Islet precursor cell (in vitro differentiated cells): ENCODE results near the gene CASQ1.
A peak's percentile ranks its signal among the peaks of the same experiment; 100 is the strongest.

Experiments
- DNase-seq: peaks from one replicate; pipeline ENCODE4 v3.0.0-alpha.2; 2018

Gene CASQ1

DNA sequence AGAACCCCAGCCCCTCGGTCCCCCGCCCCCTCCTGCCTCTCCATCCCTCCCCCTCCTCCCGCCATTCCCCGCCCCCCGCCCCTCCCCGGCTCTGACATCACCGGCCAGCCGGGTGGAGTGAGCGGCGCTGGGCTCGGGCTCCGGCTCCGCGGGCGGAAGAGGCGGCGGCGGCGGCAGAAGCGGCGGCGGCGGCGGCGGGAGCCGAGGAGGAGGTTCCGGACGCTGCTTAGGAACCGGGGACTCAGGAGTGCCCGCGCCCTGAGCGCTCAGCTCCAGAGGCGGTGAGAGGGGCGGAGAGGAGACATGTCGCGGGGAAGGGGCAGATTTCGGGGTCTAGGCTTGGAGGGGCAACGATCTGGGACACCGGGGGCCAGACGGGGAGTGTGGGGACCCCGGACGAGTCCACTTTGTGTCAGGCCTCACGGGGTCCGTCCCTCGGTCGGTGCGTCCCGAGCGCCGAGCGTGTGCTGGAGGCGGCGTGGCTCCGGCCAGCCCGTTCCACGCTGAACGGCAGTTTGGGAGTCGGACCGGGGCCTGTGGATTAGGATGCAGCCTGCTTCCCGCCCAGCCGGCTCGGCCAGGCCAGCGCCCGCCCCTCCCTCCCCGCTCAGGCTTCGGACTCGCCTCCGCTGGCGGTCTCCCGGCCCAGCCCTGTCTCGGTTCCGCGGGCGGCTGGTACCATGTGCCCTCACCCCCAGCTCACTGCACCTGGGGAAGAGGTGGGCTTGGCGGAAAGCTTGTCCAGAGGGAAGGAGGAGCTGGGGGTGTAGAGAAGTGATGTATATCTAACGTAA is 15.1 kb downstream of the CASQ1 start, which contains the start of gene PEA15:
PEA15 (plus strand) TSS at position 143 of the 794 bp plus-strand sequence. CDS start 6,161 bp downstream, outside the sequence.
- peak; percentile 84 for DNase-seq

DNA sequence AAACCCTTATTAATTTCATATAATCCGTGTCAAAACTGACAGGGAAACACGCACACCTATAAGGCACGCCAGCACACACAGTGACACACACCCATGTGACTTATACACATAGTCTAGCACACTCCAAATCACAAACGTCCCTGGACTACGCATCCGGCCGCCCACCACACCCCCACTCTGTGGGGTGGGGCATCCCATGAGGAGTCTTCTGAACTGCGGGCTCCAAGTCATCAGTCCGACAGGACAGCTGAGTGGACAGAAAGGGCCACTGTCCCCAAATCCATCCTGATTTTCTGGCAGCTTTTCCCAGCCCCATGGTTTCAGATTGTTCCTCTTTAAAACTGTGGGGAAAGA is 15.6 kb downstream of the CASQ1 start:
- peak; percentile 84 for DNase-seq

DNA sequence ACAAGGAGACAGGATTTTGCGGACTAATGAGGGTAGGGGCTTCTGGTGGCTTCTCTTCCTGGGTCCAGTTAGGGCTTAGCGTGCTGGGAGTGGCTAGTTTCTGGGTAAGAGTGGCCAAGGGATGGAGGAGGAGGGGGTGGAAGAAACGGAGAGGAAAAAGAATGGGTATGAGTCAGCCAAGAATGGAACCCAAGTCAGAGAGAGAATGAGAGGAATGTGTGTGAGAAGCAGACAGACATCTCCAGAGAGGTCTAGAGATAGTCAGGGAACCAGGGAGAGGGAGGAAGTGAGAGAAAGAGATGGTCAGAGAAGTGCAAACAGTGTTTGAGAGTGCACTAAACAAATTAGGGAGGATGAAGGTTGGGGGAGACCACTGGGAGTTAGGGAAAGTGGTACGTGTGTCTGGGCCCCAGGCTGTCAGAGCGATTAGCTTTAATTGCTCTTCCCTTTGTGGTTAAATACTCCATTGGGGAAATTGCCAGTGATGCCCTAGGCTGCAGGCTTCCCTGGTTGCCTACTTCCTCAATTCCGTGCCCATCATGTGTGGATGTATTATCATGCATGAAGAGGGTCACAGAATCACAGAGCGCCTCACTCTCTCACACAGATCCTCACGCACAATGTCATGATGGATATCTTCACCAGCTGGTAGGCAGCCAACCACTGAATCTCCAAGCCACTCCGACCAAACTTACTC is 16.2 kb downstream of the CASQ1 start:
- DNase-seq, result peak; percentile 94

DNA sequence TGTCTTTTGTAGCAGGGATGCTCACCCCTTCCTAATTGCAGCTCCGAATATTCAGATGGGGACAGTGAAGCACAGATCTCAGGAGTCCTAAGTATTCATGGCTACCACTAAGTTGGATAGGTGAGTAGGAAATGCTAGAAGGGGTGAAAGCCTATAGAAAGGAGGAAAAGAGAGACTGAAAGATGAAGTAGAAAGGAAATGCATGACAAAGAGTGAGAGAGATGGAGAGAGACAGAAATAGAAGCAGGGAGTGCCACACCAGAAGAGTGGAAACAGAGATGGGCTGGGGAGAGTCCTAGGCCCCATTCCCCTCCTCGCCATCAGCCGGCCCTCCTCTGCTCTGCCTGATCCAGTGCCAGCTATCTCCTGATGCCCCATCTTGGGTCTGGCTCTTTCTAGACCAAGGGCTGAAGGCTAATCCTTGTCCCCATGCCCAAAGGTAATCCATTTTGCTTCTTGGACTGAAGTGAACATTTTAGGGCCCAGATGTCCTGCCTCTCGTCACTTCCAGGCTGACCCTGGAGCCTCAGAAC is 16.8 kb downstream of the CASQ1 start:
- no peak for DNase-seq

DNA sequence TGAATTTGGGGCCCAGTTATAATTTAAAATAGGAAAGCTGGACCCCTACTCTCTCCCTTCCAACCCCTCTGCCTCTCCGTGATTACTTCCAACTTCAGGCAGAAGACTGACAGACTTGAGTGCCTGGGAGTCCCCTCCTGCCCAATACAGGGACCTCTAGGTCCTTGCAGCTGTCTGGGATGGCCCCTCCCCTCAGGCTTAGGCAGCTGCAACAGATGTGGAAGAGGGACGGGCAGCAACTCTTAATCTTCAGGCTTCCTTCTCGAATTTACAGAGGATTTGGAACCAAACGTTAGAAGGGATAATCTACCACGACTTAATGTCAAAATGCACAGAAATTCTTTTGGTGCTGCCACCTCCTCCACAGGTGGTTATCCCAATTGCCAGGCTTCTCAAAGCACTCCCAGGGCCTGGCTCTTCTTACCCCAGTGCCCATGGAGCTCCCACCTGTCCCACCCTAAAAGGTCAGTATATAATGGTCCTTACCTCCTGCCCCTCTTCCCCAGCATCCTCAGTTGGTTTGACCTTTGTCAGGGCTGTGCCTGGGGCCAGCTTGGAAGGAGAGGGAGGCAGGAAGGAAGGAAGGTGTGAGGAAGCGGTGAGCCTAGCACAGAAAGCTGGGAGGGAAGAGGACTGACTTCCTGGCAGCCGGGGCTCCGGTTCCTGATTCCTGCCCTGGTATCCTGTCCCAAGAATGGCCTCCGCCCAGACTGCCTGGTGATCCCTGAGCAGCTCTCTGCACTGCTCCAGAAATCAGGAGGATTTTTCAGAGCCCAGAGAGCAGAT is 17.6 kb downstream of the CASQ1 start:
- no peak for DNase-seq

DNA sequence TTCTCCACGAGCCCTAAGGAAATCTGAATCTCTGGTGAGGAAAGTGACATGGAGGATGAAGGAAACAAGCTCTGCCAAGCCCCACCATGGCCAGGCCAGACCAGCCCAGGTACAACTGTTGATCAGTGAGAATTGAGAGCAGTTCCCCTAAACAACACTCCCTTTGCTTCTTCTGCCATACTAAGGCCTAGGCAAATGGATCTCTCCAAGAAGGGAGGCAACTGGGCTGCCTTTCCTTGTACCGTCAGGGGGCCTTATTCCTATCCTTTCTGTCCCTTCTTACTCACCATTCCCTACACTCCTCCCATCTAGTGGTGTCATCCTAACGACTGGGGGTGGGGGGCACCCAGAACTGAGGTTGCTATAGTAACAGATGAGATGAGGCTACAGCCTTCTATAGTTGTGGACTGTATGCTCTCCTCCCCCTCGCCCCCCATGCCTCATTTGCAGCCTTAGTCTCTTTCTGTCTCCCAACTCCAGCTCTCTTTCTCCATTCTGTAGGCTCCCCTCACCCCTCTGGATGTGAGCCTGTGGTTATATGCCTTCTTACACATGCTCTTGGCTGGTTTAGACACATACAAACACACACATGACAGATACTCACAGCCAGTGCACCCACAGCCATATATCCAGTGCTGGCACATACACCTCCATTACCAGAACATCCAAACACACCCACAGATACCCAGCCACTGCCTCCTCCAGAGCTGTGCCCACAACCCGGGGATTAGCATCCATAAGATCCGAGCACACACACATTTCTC is 18.4 kb downstream of the CASQ1 start:
- peak; percentile 34 for DNase-seq

DNA sequence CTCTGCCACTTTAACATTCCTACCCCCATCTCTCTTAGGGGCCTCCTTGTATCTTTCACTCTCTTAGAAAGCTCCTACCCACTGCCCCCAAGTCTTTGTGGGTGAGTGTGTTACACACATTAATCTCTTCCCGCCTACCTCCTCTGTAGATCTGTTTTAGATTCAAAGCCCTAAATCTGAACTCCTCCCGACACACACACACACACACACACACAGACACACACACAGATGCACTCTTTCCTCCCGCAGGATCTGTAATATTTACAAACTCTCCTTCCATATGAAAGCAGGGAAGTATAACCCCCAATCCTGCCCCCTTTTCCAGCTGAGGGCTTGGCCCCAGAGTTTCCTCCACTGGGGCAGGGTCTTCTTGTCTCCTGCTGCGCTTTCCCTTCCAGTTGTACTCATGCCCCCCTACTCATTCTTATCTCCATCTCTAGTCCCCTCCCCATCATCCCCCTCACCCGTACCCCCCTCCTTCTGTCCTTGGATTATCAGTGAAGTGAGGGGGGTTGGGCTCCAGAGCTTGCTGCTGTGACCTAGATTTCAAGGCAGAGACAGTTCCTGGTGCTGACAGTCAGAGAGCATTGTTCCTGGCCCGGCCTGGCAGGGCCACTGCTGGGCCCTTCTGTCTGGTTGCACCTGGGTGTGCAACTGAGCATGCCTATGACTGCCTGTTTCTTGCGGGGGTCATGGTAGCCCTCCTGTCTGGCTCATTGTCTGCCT is 19.1 kb downstream of the CASQ1 start:
- peak; percentile 52 for DNase-seq

DNA sequence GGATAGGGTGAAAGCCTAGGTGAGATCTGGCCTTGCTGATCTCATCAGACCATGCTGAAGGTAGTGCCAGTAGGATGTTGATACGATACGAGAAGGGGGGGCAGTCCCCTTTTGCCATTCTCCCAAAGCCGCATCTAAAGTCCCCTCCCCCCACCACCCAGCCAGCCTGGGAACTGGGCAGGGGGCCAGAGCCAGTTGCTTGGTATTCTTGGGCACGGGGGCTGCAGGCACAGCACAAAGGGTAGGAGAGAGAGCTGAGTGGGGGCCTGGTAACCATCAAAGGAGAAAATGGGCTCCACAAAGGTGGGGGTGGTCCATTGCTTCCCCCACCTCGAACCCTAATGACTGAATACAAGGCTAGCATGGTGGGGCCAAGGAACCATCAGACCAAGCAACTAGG is 20.2 kb downstream of the CASQ1 start:
- DNase-seq, result peak; percentile 32

DNA sequence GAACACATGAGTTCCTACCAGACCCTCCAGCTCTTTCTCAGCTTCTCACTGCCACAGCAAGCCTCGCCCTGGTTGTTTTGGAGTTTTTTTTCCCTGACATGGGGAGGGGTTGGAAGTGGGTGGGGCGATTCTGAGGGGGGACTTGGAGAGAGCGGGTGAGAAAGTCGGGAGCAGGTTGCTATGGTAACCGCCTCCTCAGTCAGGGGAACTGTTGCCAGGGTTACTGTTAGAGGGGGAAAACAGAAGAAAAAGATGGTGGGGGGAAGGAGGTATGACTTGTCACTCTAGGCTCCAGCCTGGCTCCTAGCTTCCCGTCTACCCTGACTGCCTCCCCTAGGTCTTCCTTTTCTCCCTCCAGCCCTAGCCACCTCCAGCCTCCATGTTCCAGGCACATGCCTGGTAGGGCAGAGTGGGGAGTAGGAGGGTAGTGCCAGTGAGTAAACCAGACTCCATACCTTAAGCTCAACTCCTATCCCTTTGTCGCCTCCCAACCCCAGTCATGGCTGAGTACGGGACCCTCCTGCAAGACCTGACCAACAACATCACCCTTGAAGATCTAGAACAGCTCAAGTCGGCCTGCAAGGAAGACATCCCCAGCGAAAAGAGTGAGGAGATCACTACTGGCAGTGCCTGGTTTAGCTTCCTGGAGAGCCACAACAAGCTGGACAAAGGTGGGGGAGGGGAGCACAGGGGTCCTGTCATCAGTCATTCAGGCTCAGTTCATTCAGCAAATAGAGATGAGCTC is 20.8 kb downstream of the CASQ1 start:
- DNase-seq, result peak; percentile 35

DNA sequence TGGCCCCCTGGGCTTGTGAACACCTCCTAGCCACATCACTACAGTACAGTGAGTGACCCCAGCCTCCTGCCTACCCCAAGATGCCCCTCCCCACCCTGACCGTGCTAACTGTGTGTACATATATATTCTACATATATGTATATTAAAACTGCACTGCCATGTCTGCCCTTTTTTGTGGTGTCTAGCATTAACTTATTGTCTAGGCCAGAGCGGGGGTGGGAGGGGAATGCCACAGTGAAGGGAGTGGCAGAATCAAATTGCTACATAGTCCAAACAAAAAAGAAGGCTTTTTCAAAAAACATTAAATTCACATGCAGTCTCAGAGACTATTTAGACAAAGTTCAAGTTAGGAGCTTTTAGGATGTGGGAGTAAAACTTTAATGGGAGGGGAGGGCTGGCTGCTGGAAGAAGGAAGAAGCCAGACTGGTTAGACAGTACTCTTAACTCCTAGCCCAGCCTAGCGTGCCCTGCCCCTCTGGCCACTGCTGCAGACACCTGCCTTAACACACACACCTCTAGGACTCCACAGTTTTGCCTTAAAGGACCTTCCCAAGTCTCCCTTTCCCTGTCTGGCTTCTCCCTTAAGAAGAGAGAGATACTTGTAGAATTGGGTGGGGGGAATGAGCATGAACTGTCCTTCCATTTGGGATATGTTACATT is 24.2 kb downstream of the CASQ1 start:
- peak; percentile 57 for DNase-seq

DNA sequence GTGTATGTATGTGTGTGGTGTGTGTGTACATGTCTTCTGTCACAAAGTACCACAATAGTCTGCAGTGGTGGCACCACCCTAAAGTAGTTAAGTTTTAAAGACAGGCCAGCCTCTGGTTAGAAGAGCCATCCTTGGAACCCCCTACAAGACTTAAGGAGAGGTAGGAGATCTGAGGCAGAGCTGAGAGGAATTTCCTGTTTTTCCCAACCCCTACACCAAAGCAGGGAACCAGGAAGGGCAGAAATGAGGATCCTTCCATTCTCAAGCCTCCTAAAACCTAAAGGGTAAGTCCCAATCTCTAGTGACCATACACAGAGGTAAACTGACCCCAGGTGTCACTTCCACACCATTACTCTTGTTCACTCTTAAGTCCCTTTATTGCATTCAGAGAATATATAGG is 25.9 kb downstream of the CASQ1 start:
- DNase-seq, result peak; percentile 16

DNA sequence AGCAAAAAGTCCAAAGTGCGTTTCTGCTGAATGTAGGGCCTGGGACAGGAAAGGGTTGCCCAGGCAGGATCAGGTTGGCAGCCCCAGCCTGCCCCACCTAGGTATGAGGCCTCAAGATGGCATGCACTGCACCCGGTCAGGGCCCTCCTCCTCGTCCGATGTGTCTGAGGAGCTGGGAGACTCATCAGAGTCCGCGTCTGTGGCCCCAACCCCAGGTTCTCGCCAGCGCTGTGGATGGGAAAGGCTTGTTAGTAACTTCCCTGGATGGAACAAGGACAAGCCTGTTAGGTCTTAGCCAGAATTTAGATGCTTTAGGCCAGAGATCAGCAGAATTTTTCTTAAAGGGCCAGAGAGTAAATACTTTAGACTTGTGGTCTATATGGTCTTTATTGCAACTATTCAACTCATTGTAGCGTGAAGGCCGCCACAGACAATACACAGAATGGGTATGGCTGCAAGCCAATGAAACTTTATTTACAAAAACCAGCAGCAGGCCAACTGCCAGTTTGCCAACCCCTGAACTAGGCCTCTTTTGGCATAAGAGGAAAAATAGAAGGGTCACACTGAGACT is 27.2 kb downstream of the CASQ1 start:
- DNase-seq, result peak; percentile 44

DNA sequence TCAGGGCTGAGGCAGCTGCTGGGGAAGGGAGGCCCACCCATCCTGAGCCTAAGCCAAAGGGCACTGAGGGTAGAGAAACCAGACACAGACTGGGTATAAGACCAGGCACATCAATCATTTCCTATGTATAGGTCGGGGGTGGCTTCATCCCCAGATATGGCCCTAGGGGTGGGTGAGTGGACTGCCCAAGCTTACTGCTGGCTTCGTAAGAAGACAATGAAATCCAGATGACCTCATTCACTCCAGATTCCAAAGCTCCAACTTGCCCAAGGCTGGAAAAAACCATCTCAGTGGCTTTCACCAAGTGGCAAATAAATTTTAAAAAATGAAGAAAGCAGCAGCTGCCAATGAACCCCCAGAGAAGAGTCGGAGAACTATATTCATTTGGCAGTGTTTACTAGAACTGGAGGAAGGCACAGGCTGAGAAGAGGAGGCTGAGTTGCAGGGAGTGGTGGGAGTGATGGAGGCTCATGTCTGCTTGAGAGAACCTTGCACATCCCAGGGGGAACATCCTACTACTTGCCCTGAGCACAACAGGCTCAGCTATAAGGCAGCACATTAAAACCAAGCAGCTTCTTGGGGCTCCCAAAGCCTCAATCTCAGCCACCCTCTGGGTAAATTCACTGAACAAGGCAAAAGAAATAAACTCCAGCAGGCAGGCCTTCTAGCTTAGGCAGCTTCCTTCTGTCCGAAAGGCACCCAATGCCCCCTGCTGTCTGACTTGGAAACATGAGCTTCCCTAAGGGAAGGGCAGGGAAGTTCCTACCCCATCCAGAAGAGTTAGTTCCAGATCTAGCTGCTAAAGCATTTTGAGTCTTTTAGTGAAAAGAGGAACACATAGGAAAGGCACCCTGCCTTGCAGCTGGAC is 28.9 kb downstream of the CASQ1 start:
- peak; percentile 85 for DNase-seq

DNA sequence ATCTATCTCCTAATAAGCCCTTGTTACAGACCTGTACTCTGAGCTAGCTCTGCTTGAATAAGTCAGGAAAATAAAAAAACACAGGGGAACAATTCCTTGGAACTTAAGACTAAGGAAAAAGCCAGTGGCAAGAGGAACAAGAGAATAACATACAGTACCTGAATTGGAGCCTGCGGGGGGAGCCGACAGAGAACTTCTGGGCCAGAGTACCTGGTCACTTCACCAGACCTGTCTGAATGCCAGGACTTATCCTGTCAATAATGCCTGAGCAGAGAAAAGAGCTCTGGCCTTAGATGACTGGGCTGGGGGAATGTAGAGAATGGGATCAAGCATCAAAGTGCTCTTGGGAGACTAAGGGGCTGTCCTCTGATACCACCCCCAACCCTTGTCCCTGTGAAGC is 29.9 kb downstream of the CASQ1 start:
- no peak for DNase-seq

DNA sequence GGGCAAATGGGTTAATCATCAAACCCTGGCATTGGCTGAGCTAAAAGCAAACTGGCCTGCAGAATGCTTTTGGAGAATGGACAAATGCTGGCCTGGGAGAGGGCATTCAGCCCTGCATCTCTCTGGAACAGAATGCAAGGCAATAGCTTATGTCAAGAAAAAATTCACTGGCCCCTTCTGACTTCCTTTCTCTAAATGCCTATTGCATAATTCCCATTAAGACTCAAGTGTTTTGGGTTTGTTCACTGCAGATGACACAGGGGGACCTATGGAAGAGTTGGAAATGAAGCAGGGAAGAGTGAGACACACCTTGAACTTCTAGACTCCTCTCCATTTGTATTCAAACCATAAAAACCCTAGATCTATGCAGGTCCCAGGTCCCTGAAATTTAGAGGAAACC is 30.7 kb downstream of the CASQ1 start:
- DNase-seq, result no peak

DNA sequence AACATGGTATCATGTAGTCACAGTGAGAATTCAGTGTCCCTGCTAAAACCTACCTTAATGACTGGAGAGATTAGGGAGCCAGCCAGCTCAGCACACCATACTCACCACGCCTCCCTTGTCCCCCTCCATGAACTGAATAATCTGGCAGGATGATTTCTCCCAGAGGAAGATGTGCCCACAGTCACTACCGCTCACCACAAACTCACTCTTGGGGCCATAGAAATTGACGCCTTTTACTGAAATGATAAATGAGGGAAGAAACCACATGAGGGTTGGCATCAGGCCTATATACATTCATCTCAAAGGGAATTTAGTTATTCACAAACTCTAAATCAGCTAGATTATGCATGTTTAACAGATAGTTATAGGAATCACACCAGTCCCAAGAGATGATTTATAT is 32.2 kb downstream of the CASQ1 start:
- no peak for DNase-seq

DNA sequence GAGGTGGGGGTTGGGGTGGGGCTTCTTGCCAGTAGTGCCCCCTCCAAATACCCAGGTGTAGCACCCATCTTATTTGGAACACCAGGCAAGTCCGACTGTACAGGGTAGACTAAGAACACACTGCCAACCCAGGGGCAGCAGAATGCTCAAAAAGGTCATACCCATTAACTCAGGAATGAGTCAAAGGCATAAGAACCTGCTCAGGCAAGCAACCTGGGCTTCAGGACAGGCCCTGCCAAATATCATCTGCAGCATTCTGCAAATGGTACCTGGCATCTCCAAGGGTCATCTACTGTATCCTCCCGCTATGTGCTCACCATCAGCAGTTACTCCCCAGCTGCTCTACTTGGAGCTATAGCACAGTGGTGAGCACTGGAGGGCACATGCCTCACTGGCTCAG is 34.2 kb downstream of the CASQ1 start:
- no peak for DNase-seq

DNA sequence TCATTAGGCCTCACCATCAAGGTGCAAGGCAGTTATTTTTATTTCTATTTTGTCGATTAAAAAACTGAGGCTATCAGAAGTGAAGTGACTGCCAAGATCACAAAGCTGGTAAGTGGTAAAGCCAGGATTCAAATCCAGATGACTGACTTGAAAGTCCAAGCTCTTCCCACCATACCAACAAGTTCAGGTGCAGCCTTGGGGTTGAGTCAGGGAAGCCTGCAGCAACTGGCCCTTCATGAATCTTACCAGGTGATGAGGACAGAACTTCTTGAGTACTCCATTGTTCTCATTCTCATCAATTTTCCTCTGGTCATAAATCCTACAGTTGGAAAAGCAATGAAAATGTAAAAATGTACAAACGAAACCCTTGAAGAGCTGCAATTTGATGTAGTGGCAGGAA is 35.0 kb downstream of the CASQ1 start:
- DNase-seq, result no peak

DNA sequence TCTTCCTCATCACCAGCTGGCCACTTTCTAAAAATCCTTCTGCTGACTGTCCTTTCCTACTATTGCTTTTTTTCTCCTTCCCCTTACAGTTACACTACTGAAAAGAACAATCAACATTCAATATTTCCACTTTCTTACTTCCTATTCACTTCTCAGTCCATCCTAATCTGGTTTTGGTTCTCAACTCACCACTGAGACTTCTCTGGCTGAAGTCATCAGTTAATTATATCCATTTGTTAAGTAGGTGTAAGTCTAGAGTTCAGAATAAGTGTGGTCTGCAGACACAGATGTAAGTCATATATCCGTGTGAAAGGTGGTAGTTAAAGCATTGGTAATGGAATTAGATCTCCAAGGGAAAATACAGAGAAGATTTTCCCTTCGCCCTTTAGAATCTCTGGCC is 36.2 kb downstream of the CASQ1 start:
- no peak for DNase-seq
